ENCODE data around the gene PPIL6. TPM values are rescaled to one million over a fixed set of nuclear protein-coding genes. Genes with fewer than 3 reads are reported as not detected.

Gene PPIL6
- total RNA-seq, 1 experiment from 2014 or later: 0.61 TPM

GRCh38 chr6:109446541-109446940 lies 6.1 kb upstream of the PPIL6 start:
- Mint-ChIP-seq H3K9me3 (no peaks in the 10 kb centered on the region), H3K36me3 (peaks cover 19% of the 10 kb centered on the region), H3K4me3 (no peak overlapping the region), H3K27ac (no peak overlapping the region), H3K27me3 (ENCODE audit: low read depth) (no peaks in the 10 kb centered on the region), H3K4me1 (peaks cover 7% of the 10 kb centered on the region; the same call in 1 of the 2 replicates)
- ChIA-PET CTCF (interaction anchor here (0.7 to 0.9 kb wide), 2 partner anchors 14 to 34 kb away, joined by 3 read pairs; no protein-coding TSS in a partner anchor), POLR2A (no interaction called here)
- no peak for TF ChIP-seq RORB (CRISPR knock-in tag; IDR thresholded peaks at IDR 0.05)
- no peak for TF ChIP-seq ETV6 (CRISPR knock-in tag; IDR thresholded peaks at IDR 0.05)
- no peak for ATAC-seq
- DNase-seq (ENCODE audit: low spot score): no peak

GRCh38 chr6:109446072-109446471 lies 5.6 kb upstream of the PPIL6 start:
- H3K4me1 Mint-ChIP-seq: peaks cover 10% of the 10 kb centered on the region; the same call in 1 of the 2 replicates
- ChIA-PET POLR2A (no interaction called here), CTCF (interaction anchor here (0.7 to 1.4 kb wide), 3 partner anchors 35 to 154 kb away, joined by 3 to 4 read pairs (median 4); no protein-coding TSS in a partner anchor)
- H3K36me3 Mint-ChIP-seq: peaks cover 19% of the 10 kb centered on the region
- TF ChIP-seq FOXJ3 (CRISPR knock-in tag; IDR thresholded peaks at IDR 0.05; ENCODE audit: borderline replicate concordance): no peak
- no peak for TF ChIP-seq ZNF425 (CRISPR knock-in tag; conservative IDR thresholded peaks at IDR 0.05)
- no peak for TF ChIP-seq USF2 (CRISPR knock-in tag; IDR thresholded peaks at IDR 0.05)
- TF ChIP-seq ZNF532 (CRISPR knock-in tag; IDR thresholded peaks at IDR 0.05; ENCODE audit: borderline replicate concordance): no peak
- TF ChIP-seq ZBTB21 (CRISPR knock-in tag; IDR thresholded peaks at IDR 0.05; ENCODE audit: borderline replicate concordance): no peak
- TF ChIP-seq ZNF219 (CRISPR knock-in tag; IDR thresholded peaks at IDR 0.05; ENCODE audit: borderline replicate concordance): no peak
- no peak for TF ChIP-seq FOXK1 (CRISPR knock-in tag; IDR thresholded peaks at IDR 0.05)
- TF ChIP-seq IRF1 (CRISPR knock-in tag; IDR thresholded peaks at IDR 0.05): no peak
- no peak for TF ChIP-seq PREB (CRISPR knock-in tag; IDR thresholded peaks at IDR 0.05; ENCODE audit: borderline replicate concordance)
- no peak for TF ChIP-seq AR (CRISPR knock-in tag; IDR thresholded peaks at IDR 0.05)
- no peak for TF ChIP-seq ZNF263 (CRISPR knock-in tag; IDR thresholded peaks at IDR 0.05; ENCODE audit: low read depth)
- TF ChIP-seq ZNF232 (CRISPR knock-in tag; IDR thresholded peaks at IDR 0.05): no peak
- no peak for TF ChIP-seq GTF2I (CRISPR knock-in tag; conservative IDR thresholded peaks at IDR 0.05)
- ATAC-seq (no peak), DNase-seq (ENCODE audit: low spot score) (no peak)
- no peaks in the 10 kb centered on the region for H3K27me3 Mint-ChIP-seq (ENCODE audit: low read depth)
- H3K27ac Mint-ChIP-seq: no peak overlapping the region
- H3K4me3 Mint-ChIP-seq: no peak overlapping the region
- H3K9me3 Mint-ChIP-seq: no peaks in the 10 kb centered on the region
